Transverse colon (tissue), 4 donors: ENCODE measurements around the gene SRP9. TPM values are rescaled to one million over a fixed set of nuclear protein-coding genes. Genes with fewer than 3 reads are reported as not detected.
A peak's percentile ranks its signal among the peaks of the same experiment; 100 is the strongest.

ENCODE experiments used
- DNase-seq: peaks from one replicate; pipeline ENCODE4 v3.0.0-alpha.2; 2019
- H3K27ac ChIP-seq, 4 donors: fragments of 200-600 bp; sonication (generic); 2 replicates each; pipeline ENCODE4 v1.5.1; 2016 to 2018; ENCODE audit warnings: inconsistent platforms in 4 of 4
- H3K27me3 ChIP-seq: fragments of 200-600 bp; sonication (generic); 2 replicates; pipeline ENCODE4 v1.5.1; 2017; ENCODE audit warnings: inconsistent platforms
- H3K36me3 ChIP-seq, 4 donors: fragments of 200-600 bp; sonication (generic); 2 replicates each; pipeline ENCODE4 v1.5.1; 2017 to 2019; ENCODE audit warnings: inconsistent platforms in 4 of 4
- H3K4me1 ChIP-seq, 4 donors: fragments of 200-600 bp; sonication (generic); 2 replicates each; pipeline ENCODE4 v1.5.1; 2017 to 2020; ENCODE audit warnings: inconsistent platforms in 4 of 4
- H3K4me3 ChIP-seq, 4 donors: fragments of 200-600 bp; sonication (generic); 1 replicate in 1 of 4; 2 replicates in 3 of 4; pipeline versions ENCODE4 v1.5.1 to v1.6.1; 2017 to 2019; ENCODE audit warnings: inconsistent platforms in 4 of 4
- H3K9me3 ChIP-seq, 2 donors: fragments of 200-600 bp; sonication (generic); 2 replicates each; pipeline ENCODE4 v1.5.1; 2017 to 2019; ENCODE audit warnings: inconsistent platforms in 2 of 2
- CTCF ChIP-seq, 5 experiments: fragments of 200-600 bp in 3 of 5; fragments of 450-650 bp in 2 of 5; sonication (generic) in 3 of 5; IDR thresholded peaks; 1 replicate in 2 of 5; 2 replicates in 3 of 5; pipeline ENCODE4 v1.5.1; 2016 to 2017; ENCODE audit warnings: antibody characterized with exemption in 5 of 5, inconsistent platforms in 3 of 5, mild to moderate bottlenecking in 2 of 5, moderate library complexity in 1 of 5
- EP300 ChIP-seq: sonication (generic); formaldehyde crosslinking; IDR thresholded peaks from one replicate; pipeline ENCODE4 v1.6.1; 2017; ENCODE audit warnings: antibody characterized with exemption, low read depth
- POLR2A ChIP-seq: fragments of 450-650 bp; IDR thresholded peaks from one replicate; pipeline ENCODE4 v1.6.1; 2016; ENCODE audit warnings: antibody characterized with exemption, mild to moderate bottlenecking, moderate library complexity
- POLR2AphosphoS5 ChIP-seq, 3 donors: sonication (generic); formaldehyde crosslinking; IDR thresholded peaks; one replicate each; pipeline ENCODE4 v1.6.1; 2016; ENCODE audit warnings: antibody characterized with exemption in 3 of 3
- WGBS, 2 donors: methylation state at CpG; one replicate each; pipeline ENCODE4 v1.1.5; 2018; ENCODE audit warnings: low coverage in 1 of 2; 5-methylcytosine and 5-hydroxymethylcytosine counted together
- in situ Hi-C, 4 donors: fragments of 200-750 bp; cut with MboI; loops; one replicate each; pipeline versions ENCODE4 v1.15.0 to v1.15.1; 2017; ENCODE audit warnings: low sequenced_read_pairs in 3 of 4, low pct_ligation_motif_present in 1 of 4, low pct_unique_long_range_greater_than_20kb in 1 of 4
- intact Hi-C: fragments of 100-400 bp; cut with DNase I; formaldehyde crosslinking; loops from one replicate; pipeline ENCODE4 v1.15.1; 2023; ENCODE audit warnings: low total_unique reads
- total RNA-seq, 4 donors: library from RNA; depleted of rRNA; stranded (reverse); fragments of >200 nt; gene quantifications; one replicate each; pipeline ENCODE4 v1.1.0, GENCODE V29; 2016

The SRP9 gene
- total RNA-seq, 4 donors from 2014 or later, result 42.3 to 208 (median 117) TPM

GRCh38 chr1:225766967-225767633 is 10.5 kb upstream of the SRP9 start:
- TF ChIP-seq POLR2A (no peak), EP300 (peak; percentile 21), POLR2AphosphoS5 (IDR thresholded peaks at IDR 0.05) (peak; percentile 37 to 66 (median 58))
- intact Hi-C loops, result no loop called here
- Histone ChIP-seq H3K27me3 (no peaks in the 10 kb centered on the region), H3K4me3 (no peak overlapping the region), H3K4me1 (peaks cover 7 to 46% (median 17%) of the 10 kb centered on the region in 4 donors), H3K27ac (peak overlapping the region; percentile 62 to 75 (median 70)), H3K36me3 (no peaks in the 10 kb centered on the region), H3K9me3 (no peaks in the 10 kb centered on the region)
- in situ Hi-C loops, result loop anchor here in 3 of 4 donors (5.0 to 25.0 kb wide), 3 partner anchors 280 to 290 kb away; no protein-coding TSS in a partner anchor
- 48 to 74% methylated on average over 7 to 8 of the region's 8 CpGs for WGBS, 2 donors
- peak; percentile 33 for DNase-seq

GRCh38 chr1:225767634-225768540 is 9.7 kb upstream of the SRP9 start:
- TF ChIP-seq EP300 (no peak), POLR2AphosphoS5 (IDR thresholded peaks at IDR 0.05) (peak in 1 of 3 donors; percentile 13), POLR2A (no peak), CTCF (IDR thresholded peaks at IDR 0.05) (no peak)
- no peaks in the 10 kb centered on the region for H3K9me3 ChIP-seq
- H3K36me3 ChIP-seq, result no peaks in the 10 kb centered on the region
- intact Hi-C loops (no loop called here), in situ Hi-C loops (loop anchor here in 3 of 4 donors (5.0 to 25.0 kb wide), 3 partner anchors 281 to 291 kb away; no protein-coding TSS in a partner anchor)
- DNase-seq, result peak; percentile 40
- H3K27ac ChIP-seq, result peak overlapping the region; percentile 62 to 75 (median 70)
- H3K4me3 ChIP-seq, result no peak overlapping the region
- H3K4me1 ChIP-seq, result peaks cover 14 to 48% (median 19%) of the 10 kb centered on the region in 4 donors
- H3K27me3 ChIP-seq, result no peaks in the 10 kb centered on the region
- 59% methylated on average over 17 of the region's 17 CpGs; no CpG with 5 or more reads in 1 of the 2 donors for WGBS, 2 donors

- intact Hi-C loops (no loop called here), in situ Hi-C loops (loop anchor here in 3 of 4 donors (5.0 to 25.0 kb wide), 3 partner anchors 282 to 292 kb away; no protein-coding TSS in a partner anchor)
- Histone ChIP-seq H3K27ac (peak overlapping the region in 1 of 4 donors; percentile 70), H3K9me3 (no peaks in the 10 kb centered on the region), H3K4me3 (no peak overlapping the region), H3K27me3 (no peaks in the 10 kb centered on the region), H3K36me3 (no peaks in the 10 kb centered on the region), H3K4me1 (peaks cover 17 to 44% (median 21%) of the 10 kb centered on the region in 4 donors)
- TF ChIP-seq EP300 (no peak), POLR2AphosphoS5 (IDR thresholded peaks at IDR 0.05) (no peak), POLR2A (no peak), CTCF (IDR thresholded peaks at IDR 0.05) (no peak)
- DNase-seq, result no peak
- 84 to 90% methylated on average over 3 to 9 of the region's 9 CpGs for WGBS, 2 donors
Observed at GRCh38 chr1:225768662-225769426, 8.8 kb upstream of the SRP9 start.

GRCh38 chr1:225769687-225770086 is 7.9 kb upstream of the SRP9 start:
- no peaks in the 10 kb centered on the region for H3K36me3 ChIP-seq
- intact Hi-C loops, result loop anchor here (10.0 kb wide), 3 partner anchors 75 to 215 kb away; no protein-coding TSS in a partner anchor
- in situ Hi-C loops, result loop anchor here (5.0 to 25.0 kb wide), 5 partner anchors 145 to 292 kb away; no protein-coding TSS in a partner anchor
- no peaks in the 10 kb centered on the region for H3K9me3 ChIP-seq
- H3K4me1 ChIP-seq, result peaks cover 15 to 36% (median 19%) of the 10 kb centered on the region in 4 donors
- DNase-seq, result no peak
- no peak for TF ChIP-seq CTCF (IDR thresholded peaks at IDR 0.05)
- no peak for TF ChIP-seq POLR2A
- no peak for TF ChIP-seq EP300
- no peak for TF ChIP-seq POLR2AphosphoS5 (IDR thresholded peaks at IDR 0.05)
- H3K27me3 ChIP-seq, result no peaks in the 10 kb centered on the region
- H3K4me3 ChIP-seq, result no peak overlapping the region
- no peak overlapping the region for H3K27ac ChIP-seq
- WGBS, 2 donors, result 89 to 91% methylated on average over 5 of the region's 5 CpGs
